Adrenal gland (tissue), 12 donors: ENCODE measurements around the gene TAB2. TPM values are rescaled to one million over a fixed set of nuclear protein-coding genes. Genes with fewer than 3 reads are reported as not detected.

Experiments
- DNase-seq, 7 donors: peaks; one replicate each; pipeline ENCODE4 v3.0.0-alpha.2; 2019 to 2020
- H3K27ac ChIP-seq, 5 donors: fragments of 200-600 bp; sonication (generic) in 4 of 5; 1 replicate in 3 of 5; 2 replicates in 2 of 5; pipeline versions ENCODE4 v1.5.1 to v1.8.0; 2016 to 2020; ENCODE audit warnings: mild to moderate bottlenecking in 1 of 5
- H3K27me3 ChIP-seq: fragments of 200-600 bp; 2 replicates; pipeline ENCODE4 v1.8.0; 2021
- H3K36me3 ChIP-seq, 2 donors: fragments of 200-600 bp; replicated peaks in 1 of 2; 1 replicate in 1 of 2; 2 replicates in 1 of 2; pipeline versions ENCODE4 v1.5.1 to v1.8.0; 2018 to 2022
- H3K4me1 ChIP-seq, 2 donors: fragments of 200-600 bp; replicated peaks in 1 of 2; 1 replicate in 1 of 2; 2 replicates in 1 of 2; pipeline versions ENCODE4 v1.5.1 to v1.8.0; 2018 to 2021
- H3K4me3 ChIP-seq, 4 donors: fragments of 200-600 bp; sonication (generic) in 3 of 4; one replicate each; pipeline ENCODE4 v1.5.1; 2016 to 2018
- H3K9me3 ChIP-seq, 3 donors: fragments of 200-600 bp; sonication (generic) in 1 of 3; replicated peaks in 1 of 3; 1 replicate in 2 of 3; 2 replicates in 1 of 3; pipeline versions ENCODE4 v1.5.1 to v1.8.0; 2016 to 2021
- POLR2A ChIP-seq, 2 donors: fragments of 450-650 bp; IDR thresholded peaks; one replicate each; pipeline ENCODE4 v1.6.1; 2017; ENCODE audit warnings: antibody characterized with exemption in 2 of 2, mild to moderate bottlenecking in 2 of 2, moderate library complexity in 1 of 2
- WGBS, 4 donors: extraction: QIAGEN DNeasy Blood & Tissue Kit in 2 of 4; methylation state at CpG; one replicate each; pipeline versions ENCODE4 v1.1.5 to v1.1.7; 2013 to 2017; 5-methylcytosine and 5-hydroxymethylcytosine counted together
- intact Hi-C, 2 donors: fragments of 100-400 bp; cut with DNase I; formaldehyde crosslinking; loops; one replicate each; pipeline versions ENCODE4 v1.14.1 to v1.15.0; 2022 to 2023
- polyA plus RNA-seq, 3 donors: library from polyadenylated mRNA; stranded (reverse); fragments of 200-250 nt in 2 of 3; fragments of 350-450 nt in 1 of 3; fragmentation: Illumina TruSeq in 1 of 3; extraction: RNeasy Lipid Tissue Mini Kit (QIAGEN cat#74804) in 1 of 3; gene quantifications; one replicate each; pipeline ENCODE4 v1.2.3, GENCODE V29; 2013 to 2014
- total RNA-seq, 9 donors: library from RNA; depleted of rRNA in 4 of 9; stranded (reverse); fragments of >200 nt in 4 of 9; fragments of 120-200 nt in 1 of 9; fragmentation: NEBNext Ultra II Directional in 1 of 9; extraction: Animal tissue kit (Norgen Biotek cat#: 25700) in 1 of 9; gene quantifications; one replicate each; pipeline versions ENCODE4 v1.1.0 to v1.2.4, GENCODE V29; 2013 to 2023
- TF ChIP-seq, protein P1 (sequence below), 6 experiments: fragments of 450-650 bp in 4 of 6; fragments of 200-600 bp in 2 of 6; sonication (generic) in 1 of 6; IDR thresholded peaks; 1 replicate in 5 of 6; 2 replicates in 1 of 6; pipeline versions ENCODE4 v1.5.1 to v1.8.0; 2016 to 2021; ENCODE audit warnings: antibody characterized with exemption in 6 of 6, mild to moderate bottlenecking in 2 of 6, moderate library complexity in 1 of 6
- donor health status: healthy with polysubstance abuse.
- donor health status: Bipolar disorder and iron deficiency.
- donor health status: DM: yes; HTN: yes; CAD: no.
- donor health status: DM: no; HTN: no; CAD: no.
- donor health status: DM: no; HTN: no; CAD: no.
- donor health status: DM: yes; HTN: yes; CAD: no.

The TAB2 gene
- total and polyA plus RNA-seq, 12 donors = 10.8 to 68.8 (median 43.9) TPM

DNA sequence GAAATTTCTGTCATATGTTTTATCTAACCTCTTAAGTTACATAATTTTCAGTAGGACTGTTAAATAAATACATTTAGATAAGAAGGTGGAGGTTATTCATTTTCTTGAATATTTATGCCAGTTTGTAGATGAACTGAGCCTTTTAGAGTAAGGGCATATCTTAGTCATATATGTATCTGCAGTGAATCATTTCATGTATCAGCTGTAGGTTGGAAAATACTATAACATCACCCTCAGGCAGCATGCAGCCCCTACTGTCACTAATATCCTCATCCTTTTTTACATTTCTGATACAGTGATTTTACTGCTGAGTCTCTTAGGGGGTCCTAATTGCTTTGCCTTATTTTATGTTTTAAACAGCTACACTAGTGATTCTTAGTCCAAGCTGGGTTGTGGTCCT is 63.0 kb downstream of the TAB2 start:
- H3K27ac ChIP-seq = no peak overlapping the region
- intact Hi-C loops = no loop called here
- H3K27me3 ChIP-seq = no peaks in the 10 kb centered on the region
- TF ChIP-seq, protein P1, sequence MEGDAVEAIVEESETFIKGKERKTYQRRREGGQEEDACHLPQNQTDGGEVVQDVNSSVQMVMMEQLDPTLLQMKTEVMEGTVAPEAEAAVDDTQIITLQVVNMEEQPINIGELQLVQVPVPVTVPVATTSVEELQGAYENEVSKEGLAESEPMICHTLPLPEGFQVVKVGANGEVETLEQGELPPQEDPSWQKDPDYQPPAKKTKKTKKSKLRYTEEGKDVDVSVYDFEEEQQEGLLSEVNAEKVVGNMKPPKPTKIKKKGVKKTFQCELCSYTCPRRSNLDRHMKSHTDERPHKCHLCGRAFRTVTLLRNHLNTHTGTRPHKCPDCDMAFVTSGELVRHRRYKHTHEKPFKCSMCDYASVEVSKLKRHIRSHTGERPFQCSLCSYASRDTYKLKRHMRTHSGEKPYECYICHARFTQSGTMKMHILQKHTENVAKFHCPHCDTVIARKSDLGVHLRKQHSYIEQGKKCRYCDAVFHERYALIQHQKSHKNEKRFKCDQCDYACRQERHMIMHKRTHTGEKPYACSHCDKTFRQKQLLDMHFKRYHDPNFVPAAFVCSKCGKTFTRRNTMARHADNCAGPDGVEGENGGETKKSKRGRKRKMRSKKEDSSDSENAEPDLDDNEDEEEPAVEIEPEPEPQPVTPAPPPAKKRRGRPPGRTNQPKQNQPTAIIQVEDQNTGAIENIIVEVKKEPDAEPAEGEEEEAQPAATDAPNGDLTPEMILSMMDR (IDR thresholded peaks at IDR 0.05) = no peak
- no peak for TF ChIP-seq POLR2A (IDR thresholded peaks at IDR 0.05)
- DNase-seq = no peak
- H3K9me3 ChIP-seq = no peaks in the 10 kb centered on the region
- no peak overlapping the region for H3K4me3 ChIP-seq
- H3K36me3 ChIP-seq = peaks cover 0 to 22% of the 10 kb centered on the region in 2 donors
- H3K4me1 ChIP-seq = peaks cover 0 to 4% of the 10 kb centered on the region in 2 donors

DNA sequence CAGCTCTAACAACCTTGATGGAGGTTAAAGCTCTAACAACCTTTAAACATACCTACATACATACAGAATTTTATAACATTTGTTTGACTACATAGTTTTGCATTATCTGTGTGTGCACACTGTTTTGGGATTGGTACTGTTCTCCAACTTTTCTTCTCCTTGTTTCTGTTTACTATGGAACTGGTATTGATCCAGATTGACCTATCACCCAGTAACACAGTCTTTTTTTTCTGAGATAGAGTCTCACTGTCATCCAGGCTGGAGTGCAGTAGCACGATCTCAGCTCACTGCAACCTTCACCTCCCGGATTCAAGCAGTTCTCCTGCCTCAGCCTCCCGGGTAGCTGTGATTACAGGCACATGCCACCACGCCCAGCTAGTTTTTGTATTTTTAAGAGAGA is 65.9 kb downstream of the TAB2 start:
- whole genome bisulfite sequencing, 4 donors = 81 to 95% (median 89%) methylated on average over 4 of the region's 4 CpGs
- Histone ChIP-seq H3K27ac (no peak overlapping the region), H3K36me3 (peaks cover 0 to 18% of the 10 kb centered on the region in 2 donors)

GRCh38 chr6:149384464-149384863 is 67.0 kb downstream of the TAB2 start:
- peaks cover 0 to 4% of the 10 kb centered on the region in 2 donors for H3K4me1 ChIP-seq
- TF ChIP-seq POLR2A (IDR thresholded peaks at IDR 0.05) = no peak
- TF ChIP-seq, protein P1 (IDR thresholded peaks at IDR 0.05) = no peak
- no peak overlapping the region for H3K27ac ChIP-seq
- H3K36me3 ChIP-seq = peaks cover 0 to 7% of the 10 kb centered on the region in 2 donors
- DNase-seq = no peak
- no peak overlapping the region for H3K4me3 ChIP-seq
- no peaks in the 10 kb centered on the region for H3K27me3 ChIP-seq
- no peaks in the 10 kb centered on the region for H3K9me3 ChIP-seq
- intact Hi-C loops = no loop called here

More for the DNA sequence above, 65.9 kb downstream of the TAB2 start:
- H3K9me3 ChIP-seq = no peaks in the 10 kb centered on the region
- TF ChIP-seq, protein P1 (IDR thresholded peaks at IDR 0.05) = no peak
- no peak for TF ChIP-seq POLR2A (IDR thresholded peaks at IDR 0.05)
- intact Hi-C loops = no loop called here
- H3K27me3 ChIP-seq = no peaks in the 10 kb centered on the region
- peaks cover 0 to 4% of the 10 kb centered on the region in 2 donors for H3K4me1 ChIP-seq
- H3K4me3 ChIP-seq = no peak overlapping the region
- no peak for DNase-seq

DNA sequence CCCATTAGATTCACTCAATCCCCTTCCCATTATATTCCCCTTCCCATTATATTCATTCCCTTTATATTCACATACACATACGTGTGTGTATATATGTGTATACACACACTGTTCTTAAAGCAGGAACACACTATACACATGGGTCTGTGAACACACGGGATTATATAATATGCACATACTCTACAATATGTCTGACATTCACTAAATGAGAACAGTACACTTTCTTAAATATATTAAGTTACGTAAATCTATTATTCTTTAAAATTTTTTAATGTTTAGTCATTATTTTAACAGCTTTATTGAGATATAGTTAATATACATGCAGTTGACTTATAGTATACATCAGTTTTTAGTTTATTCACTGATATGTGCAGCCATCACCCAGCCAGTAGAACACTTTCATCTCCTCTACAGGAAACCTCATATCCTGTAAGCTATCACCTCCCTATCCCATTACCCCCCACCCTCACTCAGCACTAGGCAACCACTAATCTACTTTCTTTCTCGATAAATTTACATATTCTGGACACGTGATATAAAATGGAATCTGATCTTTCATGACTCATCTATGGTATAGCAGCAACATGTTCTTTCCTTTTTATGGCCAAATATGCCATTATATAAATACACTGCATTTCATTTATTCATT is 68.6 kb downstream of the TAB2 start:
- Histone ChIP-seq H3K4me1 (peaks cover 0 to 4% of the 10 kb centered on the region in 2 donors), H3K36me3 (peaks cover 0 to 6% of the 10 kb centered on the region in 2 donors), H3K27me3 (no peaks in the 10 kb centered on the region), H3K27ac (no peak overlapping the region), H3K4me3 (no peak overlapping the region), H3K9me3 (no peaks in the 10 kb centered on the region)
- intact Hi-C loops = no loop called here
- DNase-seq = no peak
- WGBS, 4 donors = 95 to 99% (median 97%) methylated on average over 5 of the region's 5 CpGs
- no peak for TF ChIP-seq POLR2A (IDR thresholded peaks at IDR 0.05)
- TF ChIP-seq, protein P1 (IDR thresholded peaks at IDR 0.05) = no peak
